HAP-1 (cell line): ENCODE data around the gene AKAP8L.
"Not testable (repeated sequence)": the region's sequence is repeated elsewhere in the genome, so short reads cannot be mapped to it uniquely, and the experiment has no call there.

Experiments
- DNase-seq, 2 experiments: peaks; one replicate each; pipeline ENCODE4 v3.0.0-alpha.2; 2016 to 2020; ENCODE audit warnings: low spot score in 2 of 2
- H3K27me3 ChIP-seq: fragments of 250-450 bp; sonication (Bioruptor Pico); 2 replicates; pipeline ENCODE4 v1.5.1; 2020; ENCODE audit warnings: low read depth, mild to moderate bottlenecking, moderate library complexity
- H3K36me3 ChIP-seq: fragments of 250-450 bp; sonication (Bioruptor Pico); replicated peaks from 2 replicates; pipeline ENCODE4 v1.5.1; 2020; ENCODE audit warnings: mild to moderate bottlenecking
- H3K4me1 ChIP-seq: fragments of 250-450 bp; sonication (Bioruptor Pico); 2 replicates; pipeline ENCODE4 v1.5.1; 2020; ENCODE audit warnings: mild to moderate bottlenecking
- H3K4me3 ChIP-seq: fragments of 250-450 bp; sonication (Bioruptor Pico); 2 replicates; pipeline ENCODE4 v1.5.1; 2020; ENCODE audit warnings: mild to moderate bottlenecking, moderate library complexity
- H3K9me3 ChIP-seq: fragments of 250-450 bp; sonication (Bioruptor Pico); 2 replicates; pipeline ENCODE4 v1.5.1; 2020; ENCODE audit warnings: mild to moderate bottlenecking, moderate library complexity
- in situ Hi-C: fragments of 300-500 bp; cut with MboI; formaldehyde crosslinking; loops from 3 replicates; pipeline ENCODE4 v1.14.3; 2020; ENCODE audit warnings: low sequenced_read_pairs, inconsistent platforms, mixed read lengths

Gene AKAP8L

GRCh38 chr19:15368798-15369593, 49.8 kb downstream of the AKAP8L start:
- DNase-seq: no peak
- no peak overlapping the region for H3K4me3 ChIP-seq
- no peaks in the 10 kb centered on the region for H3K9me3 ChIP-seq
- peaks cover 87% of the 10 kb centered on the region for H3K36me3 ChIP-seq
- no peaks in the 10 kb centered on the region for H3K4me1 ChIP-seq
- H3K27me3 ChIP-seq: no peaks in the 10 kb centered on the region
- in situ Hi-C loops: no loop called here

- H3K36me3 ChIP-seq: peaks cover 83% of the 10 kb centered on the region
- no peaks in the 10 kb centered on the region for H3K4me1 ChIP-seq
- H3K9me3 ChIP-seq: no peaks in the 10 kb centered on the region
- H3K4me3 ChIP-seq: no peak overlapping the region
- no peaks in the 10 kb centered on the region for H3K27me3 ChIP-seq
- in situ Hi-C loops: no loop called here
- DNase-seq: no peak
Observed at GRCh38 chr19:15368051-15368632, 50.6 kb downstream of the AKAP8L start.

GRCh38 chr19:15367439-15367838, 51.3 kb downstream of the AKAP8L start:
- H3K9me3 ChIP-seq: no peaks in the 10 kb centered on the region
- in situ Hi-C loops: no loop called here
- no peaks in the 10 kb centered on the region for H3K4me1 ChIP-seq
- DNase-seq: no peak
- no peak overlapping the region for H3K4me3 ChIP-seq
- no peaks in the 10 kb centered on the region for H3K27me3 ChIP-seq
- H3K36me3 ChIP-seq: peaks cover 76% of the 10 kb centered on the region

- DNase-seq: no peak
- peaks cover 76% of the 10 kb centered on the region for H3K36me3 ChIP-seq
- H3K4me1 ChIP-seq: no peaks in the 10 kb centered on the region
- H3K27me3 ChIP-seq: no peaks in the 10 kb centered on the region
- in situ Hi-C loops: no loop called here
- no peak overlapping the region for H3K4me3 ChIP-seq
- H3K9me3 ChIP-seq: no peaks in the 10 kb centered on the region
Observed at GRCh38 chr19:15365264-15365663, 53.5 kb downstream of the AKAP8L start.

GRCh38 chr19:15363791-15364190, 55.0 kb downstream of the AKAP8L start:
- H3K4me1 ChIP-seq, H3K27me3 ChIP-seq, DNase-seq, in situ Hi-C loops, H3K4me3 ChIP-seq, H3K9me3 ChIP-seq: not testable (repeated sequence)
- peaks cover 76% of the 10 kb centered on the region for H3K36me3 ChIP-seq

- DNase-seq, H3K4me1 ChIP-seq, in situ Hi-C loops, H3K9me3 ChIP-seq, H3K27me3 ChIP-seq, H3K4me3 ChIP-seq: not testable (repeated sequence)
- peaks cover 76% of the 10 kb centered on the region for H3K36me3 ChIP-seq
Observed at GRCh38 chr19:15363048-15363447, 55.7 kb downstream of the AKAP8L start.

GRCh38 chr19:15360015-15360414, 58.8 kb downstream of the AKAP8L start:
- H3K27me3 ChIP-seq, H3K4me3 ChIP-seq, DNase-seq, H3K4me1 ChIP-seq, in situ Hi-C loops, H3K9me3 ChIP-seq: not testable (repeated sequence)
- peaks cover 75% of the 10 kb centered on the region for H3K36me3 ChIP-seq

- H3K4me3 ChIP-seq: no peak overlapping the region
- peaks cover 78% of the 10 kb centered on the region for H3K36me3 ChIP-seq
- no peak for DNase-seq
- in situ Hi-C loops: no loop called here
- H3K27me3 ChIP-seq: no peaks in the 10 kb centered on the region
- no peaks in the 10 kb centered on the region for H3K4me1 ChIP-seq
- H3K9me3 ChIP-seq: no peaks in the 10 kb centered on the region
Observed at GRCh38 chr19:15358918-15359317, 59.9 kb downstream of the AKAP8L start.

- no peak for DNase-seq
- no peak overlapping the region for H3K4me3 ChIP-seq
- no peaks in the 10 kb centered on the region for H3K27me3 ChIP-seq
- in situ Hi-C loops: no loop called here
- H3K9me3 ChIP-seq: no peaks in the 10 kb centered on the region
- no peaks in the 10 kb centered on the region for H3K4me1 ChIP-seq
- H3K36me3 ChIP-seq: peaks cover 84% of the 10 kb centered on the region
Observed at GRCh38 chr19:15357906-15358305, 60.9 kb downstream of the AKAP8L start.

GRCh38 chr19:15354566-15355296, 64.1 kb downstream of the AKAP8L start:
- H3K36me3 ChIP-seq: peaks cover 60% of the 10 kb centered on the region
- in situ Hi-C loops: no loop called here
- H3K27me3 ChIP-seq: no peaks in the 10 kb centered on the region
- no peaks in the 10 kb centered on the region for H3K9me3 ChIP-seq
- H3K4me1 ChIP-seq: no peaks in the 10 kb centered on the region
- no peak overlapping the region for H3K4me3 ChIP-seq
- no peak for DNase-seq

- H3K4me1 ChIP-seq: no peaks in the 10 kb centered on the region
- in situ Hi-C loops: no loop called here
- H3K4me3 ChIP-seq: no peak overlapping the region
- peaks cover 52% of the 10 kb centered on the region for H3K36me3 ChIP-seq
- H3K9me3 ChIP-seq: no peaks in the 10 kb centered on the region
- DNase-seq: no peak
- no peaks in the 10 kb centered on the region for H3K27me3 ChIP-seq
Observed at GRCh38 chr19:15353908-15354307, 64.9 kb downstream of the AKAP8L start.

GRCh38 chr19:15352535-15352934, 66.3 kb downstream of the AKAP8L start:
- H3K4me3 ChIP-seq, DNase-seq, H3K27me3 ChIP-seq, in situ Hi-C loops, H3K9me3 ChIP-seq, H3K4me1 ChIP-seq: not testable (repeated sequence)
- peaks cover 38% of the 10 kb centered on the region for H3K36me3 ChIP-seq

- H3K4me3 ChIP-seq, H3K9me3 ChIP-seq, H3K27me3 ChIP-seq, in situ Hi-C loops, H3K4me1 ChIP-seq, DNase-seq: not testable (repeated sequence)
- peaks cover 16% of the 10 kb centered on the region for H3K36me3 ChIP-seq
Observed at GRCh38 chr19:15341328-15341727, 77.5 kb downstream of the AKAP8L start.

- in situ Hi-C loops: no loop called here
- Histone ChIP-seq H3K4me3 (no peak overlapping the region), H3K4me1 (0 out of 2 replicates have a peak, but pooled peaks cover 3% of the 10 kb centered on the region), H3K36me3 (peaks cover 9% of the 10 kb centered on the region), H3K27me3 (no peaks in the 10 kb centered on the region), H3K9me3 (no peaks in the 10 kb centered on the region)
- DNase-seq: no peak
Observed at GRCh38 chr19:15340086-15340485, 78.7 kb downstream of the AKAP8L start.
